Activated T-helper 1 cell treated with anti-CD3 and anti-CD28 coated beads, Interleukin-2, amount 50 U/mL, for 16 hours (primary cell): ENCODE results near the gene SPIRE2.
"Not testable (repeated sequence)": the region's sequence is repeated elsewhere in the genome, so short reads cannot be mapped to it uniquely, and the experiment has no call there.

Experiments used
- DNase-seq, 2 donors: peaks; one replicate each; pipeline ENCODE4 v3.0.0-alpha.2; 2020; ENCODE audit warnings: low read depth in 1 of 2, low spot score in 1 of 2

The SPIRE2 gene

GRCh38 chr16:89834813-89835363 lies 6.6 kb downstream of the SPIRE2 start:
- DNase-seq = not testable (repeated sequence)

- not testable (repeated sequence) for DNase-seq
Observed at GRCh38 chr16:89836484-89836883, 8.2 kb downstream of the SPIRE2 start.

- no peak for DNase-seq
Observed at GRCh38 chr16:89837014-89837546, 8.8 kb downstream of the SPIRE2 start.

GRCh38 chr16:89841275-89841674 lies 13.0 kb downstream of the SPIRE2 start:
- no peak for DNase-seq

- DNase-seq = no peak
Observed at GRCh38 chr16:89842471-89843408, 14.5 kb downstream of the SPIRE2 start.

- no peak for DNase-seq
Observed at GRCh38 chr16:89843409-89844350, 15.4 kb downstream of the SPIRE2 start.

- DNase-seq = no peak
Observed at GRCh38 chr16:89844739-89845339, 16.6 kb downstream of the SPIRE2 start.

- no peak for DNase-seq
Observed at GRCh38 chr16:89845417-89845816, 17.1 kb downstream of the SPIRE2 start.

- DNase-seq = no peak
Observed at GRCh38 chr16:89847051-89847939, 19.0 kb downstream of the SPIRE2 start.

GRCh38 chr16:89847940-89848297 lies 19.6 kb downstream of the SPIRE2 start:
- DNase-seq = no peak

GRCh38 chr16:89848974-89849373 lies 20.7 kb downstream of the SPIRE2 start:
- DNase-seq = no peak

- DNase-seq = no peak
Observed at GRCh38 chr16:89853306-89853993, 25.2 kb downstream of the SPIRE2 start.

GRCh38 chr16:89855301-89855945 lies 27.1 kb downstream of the SPIRE2 start:
- no peak for DNase-seq

GRCh38 chr16:89855986-89856385 lies 27.7 kb downstream of the SPIRE2 start:
- DNase-seq = no peak

GRCh38 chr16:89858973-89859614 lies 30.8 kb downstream of the SPIRE2 start:
- no peak for DNase-seq

- no peak for DNase-seq
Observed at GRCh38 chr16:89859615-89860007, 31.3 kb downstream of the SPIRE2 start.

- DNase-seq = peak; percentile 59 to 61
Observed at GRCh38 chr16:89860747-89861304, 32.6 kb downstream of the SPIRE2 start.

- no peak for DNase-seq
Observed at GRCh38 chr16:89861648-89862047, 33.4 kb downstream of the SPIRE2 start.
